Mucosa of descending colon (tissue), 3 donors: Measurements from ENCODE around the gene FER. TPM values are rescaled to one million over a fixed set of nuclear protein-coding genes. Genes with fewer than 3 reads are reported as not detected.
"Not testable (repeated sequence)": the region's sequence is repeated elsewhere in the genome, so short reads cannot be mapped to it uniquely, and the experiment has no call there.

Experiments used
- ATAC-seq: fragments of 200-7000 bp; cut with Tn5 transposase; one replicate; pipeline ENCODE4 v1.9.1; 2020; ENCODE audit warnings: mild to moderate bottlenecking, moderate library complexity
- DNase-seq, 3 donors: peaks; one replicate each; pipeline ENCODE4 v3.0.0-alpha.2; 2020
- H3K36me3 ChIP-seq: fragments of 200-600 bp; one replicate; pipeline ENCODE4 v1.8.0; 2021; ENCODE audit warnings: low read depth, mild to moderate bottlenecking
- H3K4me1 ChIP-seq: fragments of 200-600 bp; one replicate; pipeline ENCODE4 v1.8.0; 2021; ENCODE audit warnings: low read depth, mild to moderate bottlenecking
- H3K4me3 ChIP-seq: fragments of 200-600 bp; one replicate; pipeline ENCODE4 v1.8.0; 2021; ENCODE audit warnings: mild to moderate bottlenecking
- H3K9me3 ChIP-seq: fragments of 200-600 bp; one replicate; pipeline ENCODE4 v1.8.0; 2021; ENCODE audit warnings: mild to moderate bottlenecking
- intact Hi-C, 2 donors: fragments of 100-400 bp; cut with DNase I in 1 of 2; cut with micrococcal nuclease in 1 of 2; formaldehyde crosslinking; loops; one replicate each; pipeline versions ENCODE4 v1.11.0 to v1.11.1; 2022; cut with DNase I, micrococcal nuclease
- total RNA-seq, 3 donors: library from RNA; stranded (reverse); fragmentation: NEBNext Ultra II Directional in 2 of 3; extraction: Animal tissue kit (Norgen Biotek cat#: 25700) in 2 of 3; gene quantifications; one replicate each; pipeline versions ENCODE4 v1.2.1 to v1.2.4, GENCODE V29; 2021 to 2023
- TF ChIP-seq, protein P1 (sequence below): fragments of 200-600 bp; IDR thresholded peaks from one replicate; pipeline ENCODE4 v1.8.0; 2022; ENCODE audit warnings: antibody characterized with exemption, mild to moderate bottlenecking
- donor health status: DM: no; HTN: no; CAD: no; lungs with moderate emphysema.
- donor health status: DM: no; HTN: no; CAD: no.
- donor health status: DM: no; HTN: yes; CAD: no.

The FER gene
- total RNA-seq, 3 donors from 2014 or later = 12.8 to 44.0 (median 13.6) TPM

DNA sequence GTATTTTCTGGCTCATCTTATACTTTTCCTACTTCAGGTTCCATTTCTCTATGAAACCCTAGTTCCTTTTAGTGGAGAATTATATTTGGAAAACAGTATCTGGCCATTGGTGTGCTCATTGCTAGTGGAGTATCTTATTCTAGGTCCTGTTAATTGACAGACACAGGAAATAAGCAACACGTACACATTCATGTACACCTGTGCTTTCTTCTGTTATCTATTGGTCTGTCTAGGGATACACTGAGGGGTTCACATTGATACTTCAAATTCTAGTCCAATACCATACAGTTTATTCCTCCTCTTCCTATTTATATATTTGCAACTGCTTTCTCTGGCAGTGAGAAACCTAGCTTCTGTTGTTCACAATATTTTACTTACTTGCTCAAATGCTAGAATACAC is 110.2 kb downstream of the FER start:
- no peaks in the 10 kb centered on the region for H3K9me3 ChIP-seq
- DNase-seq (no peak), ATAC-seq (no peak)
- H3K4me1 ChIP-seq = no peaks in the 10 kb centered on the region
- TF ChIP-seq, protein P1, sequence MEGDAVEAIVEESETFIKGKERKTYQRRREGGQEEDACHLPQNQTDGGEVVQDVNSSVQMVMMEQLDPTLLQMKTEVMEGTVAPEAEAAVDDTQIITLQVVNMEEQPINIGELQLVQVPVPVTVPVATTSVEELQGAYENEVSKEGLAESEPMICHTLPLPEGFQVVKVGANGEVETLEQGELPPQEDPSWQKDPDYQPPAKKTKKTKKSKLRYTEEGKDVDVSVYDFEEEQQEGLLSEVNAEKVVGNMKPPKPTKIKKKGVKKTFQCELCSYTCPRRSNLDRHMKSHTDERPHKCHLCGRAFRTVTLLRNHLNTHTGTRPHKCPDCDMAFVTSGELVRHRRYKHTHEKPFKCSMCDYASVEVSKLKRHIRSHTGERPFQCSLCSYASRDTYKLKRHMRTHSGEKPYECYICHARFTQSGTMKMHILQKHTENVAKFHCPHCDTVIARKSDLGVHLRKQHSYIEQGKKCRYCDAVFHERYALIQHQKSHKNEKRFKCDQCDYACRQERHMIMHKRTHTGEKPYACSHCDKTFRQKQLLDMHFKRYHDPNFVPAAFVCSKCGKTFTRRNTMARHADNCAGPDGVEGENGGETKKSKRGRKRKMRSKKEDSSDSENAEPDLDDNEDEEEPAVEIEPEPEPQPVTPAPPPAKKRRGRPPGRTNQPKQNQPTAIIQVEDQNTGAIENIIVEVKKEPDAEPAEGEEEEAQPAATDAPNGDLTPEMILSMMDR = no peak
- H3K4me3 ChIP-seq = no peak overlapping the region
- no peaks in the 10 kb centered on the region for H3K36me3 ChIP-seq
- intact Hi-C loops = no loop called here

DNA sequence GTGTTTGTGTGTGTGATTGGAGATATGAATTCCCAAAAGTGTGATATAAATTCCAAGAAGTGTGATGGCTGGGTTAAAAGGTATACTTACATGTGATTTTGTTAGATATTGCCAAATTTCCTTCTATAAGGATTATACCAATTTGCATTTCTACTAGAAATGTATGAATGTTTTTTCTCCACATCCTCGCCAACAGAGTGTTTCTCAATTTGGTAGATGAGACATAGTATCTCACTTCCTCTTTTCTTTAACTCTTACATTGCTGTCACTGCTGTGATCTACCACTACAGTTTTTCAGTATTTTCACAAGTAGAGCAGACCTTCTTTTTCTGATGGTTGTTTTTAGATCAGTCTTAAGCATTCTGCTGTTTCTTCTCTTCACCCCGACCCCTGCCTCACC is 111.3 kb downstream of the FER start:
- Histone ChIP-seq H3K4me3 (no peak overlapping the region), H3K4me1 (no peaks in the 10 kb centered on the region), H3K36me3 (no peaks in the 10 kb centered on the region), H3K9me3 (no peaks in the 10 kb centered on the region)
- TF ChIP-seq, protein P1 = no peak
- ATAC-seq (no peak), DNase-seq (no peak)
- intact Hi-C loops = no loop called here

DNA sequence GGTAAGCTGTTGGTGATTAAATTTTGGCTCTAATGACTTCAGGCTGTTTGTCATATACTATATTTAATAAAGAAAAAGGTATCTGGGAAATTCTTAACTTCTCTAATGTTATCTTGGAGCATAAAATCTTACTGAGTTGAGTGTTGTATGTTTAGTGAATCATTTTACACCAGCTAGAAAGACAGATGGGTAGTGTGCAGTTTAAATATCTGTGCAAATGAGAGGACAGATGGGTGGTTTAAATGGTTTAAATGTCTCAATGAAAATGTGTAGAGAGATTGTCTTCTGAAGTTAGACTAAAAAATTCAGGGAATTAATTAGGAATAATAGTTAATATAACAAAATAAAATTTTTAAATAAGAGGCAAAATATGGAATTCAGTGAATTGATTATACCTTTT is 114.5 kb downstream of the FER start:
- intact Hi-C loops = no loop called here
- no peaks in the 10 kb centered on the region for H3K4me1 ChIP-seq
- ATAC-seq (no peak), DNase-seq (no peak)
- H3K36me3 ChIP-seq = no peaks in the 10 kb centered on the region
- H3K4me3 ChIP-seq = no peak overlapping the region
- TF ChIP-seq, protein P1 = no peak
- H3K9me3 ChIP-seq = no peaks in the 10 kb centered on the region

- H3K4me3 ChIP-seq, ATAC-seq, H3K9me3 ChIP-seq, DNase-seq, intact Hi-C loops, H3K36me3 ChIP-seq, H3K4me1 ChIP-seq: not testable (repeated sequence)
Measured at GRCh38 chr5:108866097-108866496, 118.4 kb downstream of the FER start.

DNA sequence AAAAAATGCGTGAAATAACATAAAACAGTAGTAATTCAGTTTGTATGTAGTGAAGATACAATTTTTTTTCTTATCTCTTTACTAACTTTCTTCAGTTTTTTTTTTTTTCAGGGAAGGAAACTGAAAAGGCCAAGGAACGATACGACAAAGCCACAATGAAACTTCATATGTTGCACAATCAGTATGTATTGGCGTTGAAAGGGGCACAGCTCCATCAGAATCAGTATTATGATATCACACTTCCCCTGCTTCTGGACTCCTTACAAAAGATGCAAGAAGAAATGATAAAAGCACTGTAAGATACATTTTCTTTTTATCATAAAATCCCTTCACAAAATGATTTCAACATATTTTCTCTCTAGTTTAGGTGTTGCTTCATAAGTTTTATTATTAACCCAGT is 120.0 kb downstream of the FER start:
- Histone ChIP-seq H3K36me3 (no peaks in the 10 kb centered on the region), H3K9me3 (no peaks in the 10 kb centered on the region), H3K4me1 (no peaks in the 10 kb centered on the region), H3K4me3 (no peak overlapping the region)
- intact Hi-C loops = no loop called here
- DNase-seq = no peak
- ATAC-seq = no peak
- TF ChIP-seq, protein P1 = no peak

DNA sequence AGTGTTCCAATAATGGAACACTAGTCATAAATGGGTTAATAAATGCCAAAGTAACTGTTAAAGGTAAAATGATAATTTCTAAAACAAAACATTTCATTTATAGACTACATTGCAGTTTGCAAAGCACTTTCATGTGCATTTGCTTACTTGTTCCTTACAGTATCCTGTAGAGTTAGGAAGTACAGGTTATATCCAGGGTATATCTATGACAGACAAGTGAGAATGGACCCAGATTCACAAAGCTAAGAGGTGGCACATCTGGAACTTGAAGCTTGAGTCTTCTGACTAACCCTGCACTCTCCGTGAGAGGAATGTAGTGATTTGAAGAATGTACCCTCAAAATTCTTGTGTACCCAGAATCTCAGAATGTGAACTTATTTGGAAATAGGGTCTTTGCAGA is 121.4 kb downstream of the FER start:
- H3K9me3 ChIP-seq = no peaks in the 10 kb centered on the region
- intact Hi-C loops = no loop called here
- TF ChIP-seq, protein P1 = no peak
- no peaks in the 10 kb centered on the region for H3K36me3 ChIP-seq
- no peak for DNase-seq
- no peak overlapping the region for H3K4me3 ChIP-seq
- no peaks in the 10 kb centered on the region for H3K4me1 ChIP-seq
- ATAC-seq = no peak
